Erythroblast (primary cell): Measurements from ENCODE around the gene FBXO42.

Source experiments
- GATA1 ChIP-seq: IDR thresholded peaks from 2 replicates; pipeline ENCODE4 v1.6.1; 2011; ENCODE audit warnings: low read depth, mild to moderate bottlenecking, control low read depth, low read length, moderate library complexity
- POLR2A ChIP-seq: IDR thresholded peaks from 2 replicates; pipeline ENCODE4 v1.6.1; 2011; ENCODE audit warnings: mild to moderate bottlenecking, low read length

- TF ChIP-seq POLR2A (no peak), GATA1 (no peak)
Observed at GRCh38 chr1:16349847-16350406, 2.4 kb downstream of the FBXO42 start.
